HG03342 (cell line): Measurements from ENCODE around the gene AGPAT4.

Experiments
- ATAC-seq: cut with Tn5 transposase; IDR thresholded peaks from one replicate; pipeline ENCODE4 v1.9.1; 2021; ENCODE audit warnings: mild to moderate bottlenecking, moderate library complexity; ENCODE audit not compliant: unreplicated experiment

The AGPAT4 gene

GRCh38 chr6:161169696-161170095, 104.2 kb downstream of the AGPAT4 start:
- ATAC-seq, result no peak

- no peak for ATAC-seq
Observed at GRCh38 chr6:161169035-161169434, 104.8 kb downstream of the AGPAT4 start.

GRCh38 chr6:161168281-161168891, 105.5 kb downstream of the AGPAT4 start:
- ATAC-seq, result no peak

- ATAC-seq, result no peak
Observed at GRCh38 chr6:161166677-161167076, 107.2 kb downstream of the AGPAT4 start.

- ATAC-seq, result no peak
Observed at GRCh38 chr6:161166176-161166575, 107.7 kb downstream of the AGPAT4 start.

GRCh38 chr6:161164182-161164625, 109.7 kb downstream of the AGPAT4 start:
- ATAC-seq, result no peak

- ATAC-seq, result no peak
Observed at GRCh38 chr6:161163466-161164181, 110.2 kb downstream of the AGPAT4 start.

GRCh38 chr6:161162722-161163121, 111.1 kb downstream of the AGPAT4 start:
- ATAC-seq, result no peak

- ATAC-seq, result no peak
Observed at GRCh38 chr6:161161889-161162624, 111.8 kb downstream of the AGPAT4 start.

GRCh38 chr6:161161121-161161520, 112.7 kb downstream of the AGPAT4 start:
- no peak for ATAC-seq

GRCh38 chr6:161154796-161155335, 119.0 kb downstream of the AGPAT4 start:
- no peak for ATAC-seq

- no peak for ATAC-seq
Observed at GRCh38 chr6:161153725-161154124, 120.1 kb downstream of the AGPAT4 start.

- ATAC-seq, result no peak
Observed at GRCh38 chr6:161152907-161153662, 120.8 kb downstream of the AGPAT4 start.

GRCh38 chr6:161152527-161152862, 121.4 kb downstream of the AGPAT4 start:
- no peak for ATAC-seq

- no peak for ATAC-seq
Observed at GRCh38 chr6:161151660-161152526, 122.0 kb downstream of the AGPAT4 start.

- ATAC-seq, result no peak
Observed at GRCh38 chr6:161151059-161151645, 122.7 kb downstream of the AGPAT4 start.

GRCh38 chr6:161150566-161150965, 123.3 kb downstream of the AGPAT4 start:
- no peak for ATAC-seq

- ATAC-seq, result no peak
Observed at GRCh38 chr6:161150136-161150535, 123.7 kb downstream of the AGPAT4 start.

- ATAC-seq, result no peak
Observed at GRCh38 chr6:161143663-161144430, 130.0 kb downstream of the AGPAT4 start.
